ENCODE data around the gene FANCF.

The FANCF gene

GRCh38 chr11:22624742-22625447 is 728 bp downstream of the FANCF start:
- peak; percentile 77 for DNase-seq (ENCODE audit: low spot score)

GRCh38 chr11:22617868-22618267 is 7.8 kb downstream of the FANCF start:
- no peak for DNase-seq (ENCODE audit: low spot score)

GRCh38 chr11:22603933-22604332 is 21.7 kb downstream of the FANCF start:
- no peak for DNase-seq (ENCODE audit: low spot score)

DNA sequence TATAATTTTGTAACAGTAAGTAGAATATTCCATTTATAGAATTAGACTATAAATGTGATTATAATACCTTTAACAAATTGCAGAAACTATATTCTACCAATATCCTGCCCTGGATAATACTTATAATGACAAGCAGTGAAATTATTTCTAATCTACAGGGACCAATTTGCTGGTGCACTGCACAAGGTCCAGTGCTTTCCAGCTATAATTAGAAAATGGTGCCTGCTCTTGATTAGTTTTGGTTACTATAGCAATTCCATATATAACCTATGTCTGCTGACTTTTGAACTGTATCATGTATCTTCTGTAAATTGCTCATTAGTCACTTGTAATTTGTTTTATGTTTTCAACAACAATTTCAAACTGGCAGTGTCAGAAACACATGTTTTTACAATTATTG is 23.1 kb downstream of the FANCF start:
- no peak for DNase-seq (ENCODE audit: low spot score)

- no peak for DNase-seq (ENCODE audit: low spot score)
Measured at GRCh38 chr11:22599458-22599857, 26.2 kb downstream of the FANCF start.

GRCh38 chr11:22597062-22597461 is 28.6 kb downstream of the FANCF start:
- no peak for DNase-seq (ENCODE audit: low spot score)

- no peak for DNase-seq (ENCODE audit: low spot score)
Measured at GRCh38 chr11:22584976-22585375, 40.6 kb downstream of the FANCF start.

DNA sequence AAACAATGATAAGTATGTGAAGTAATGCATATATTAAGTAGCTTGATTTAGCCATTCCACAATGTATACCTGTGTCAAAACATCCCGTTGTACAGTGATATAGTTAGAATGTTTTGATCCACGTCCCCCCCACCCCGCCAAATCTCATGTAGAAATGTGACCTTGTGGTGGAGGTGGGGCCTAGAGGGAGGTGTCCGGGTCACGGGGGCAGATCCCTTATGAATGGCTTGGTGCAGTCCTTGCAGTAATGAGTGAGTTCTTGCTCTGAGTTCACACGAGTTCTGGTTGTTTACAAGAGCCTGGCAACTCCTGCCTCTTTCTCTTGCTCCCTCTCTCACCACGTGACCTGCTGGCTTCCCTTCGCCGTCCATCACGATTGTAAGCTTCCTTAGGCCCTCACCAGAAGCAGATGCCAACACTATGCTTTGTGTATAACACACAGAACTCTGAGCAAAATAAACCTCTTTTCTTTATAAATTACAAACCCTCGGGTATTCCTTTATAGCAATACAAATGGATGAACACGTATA is 41.6 kb downstream of the FANCF start:
- DNase-seq (ENCODE audit: low spot score): no peak

DNA sequence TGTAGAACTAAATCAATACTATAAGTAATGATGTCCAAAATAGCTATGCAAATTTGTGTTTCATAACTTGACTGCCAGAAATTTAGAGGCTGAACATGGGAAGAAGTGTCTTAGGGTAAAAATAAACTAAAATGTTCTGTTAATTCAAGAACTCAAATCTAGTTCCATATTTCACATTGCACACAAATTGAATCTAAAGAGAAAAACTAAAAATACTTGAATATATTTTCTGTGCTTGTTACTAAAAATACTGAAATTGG is 43.5 kb downstream of the FANCF start:
- no peak for DNase-seq (ENCODE audit: low spot score)

- DNase-seq (ENCODE audit: low spot score): no peak
Measured at GRCh38 chr11:22581354-22582150, 44.1 kb downstream of the FANCF start.

DNA sequence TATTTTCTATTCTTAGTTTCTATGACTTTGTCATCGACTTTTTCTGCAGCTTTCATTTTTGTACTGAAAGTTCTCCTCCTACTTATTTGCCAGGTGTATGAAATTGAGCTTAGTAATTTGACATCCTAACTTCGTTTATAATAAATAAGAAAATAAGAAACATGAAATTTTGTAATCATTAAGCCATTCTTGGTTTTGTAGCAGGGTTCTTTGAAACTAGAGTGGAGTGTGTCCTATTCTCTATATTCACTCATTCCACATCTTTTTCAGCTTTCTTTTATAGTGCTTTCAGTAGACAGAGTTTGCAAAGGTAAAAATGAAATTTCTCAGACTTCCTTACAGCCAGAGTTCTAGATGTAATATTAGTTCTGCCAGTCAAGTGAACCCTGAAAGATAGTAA is 47.8 kb downstream of the FANCF start:
- DNase-seq (ENCODE audit: low spot score): no peak

Data from RKO (cell line).